Neural progenitor cell (in vitro differentiated cells): Measurements from ENCODE around the gene TPST2.

ENCODE experiments used
- CTCF ChIP-seq: fragments of 200-600 bp; sonication (generic); IDR thresholded peaks from 2 replicates; pipeline ENCODE4 v1.5.1; 2017; ENCODE audit warnings: antibody characterized with exemption, mild to moderate bottlenecking
- EZH2 ChIP-seq: fragments of 200-600 bp; sonication (generic); IDR thresholded peaks from 2 replicates; pipeline ENCODE4 v1.6.1; 2017; ENCODE audit warnings: antibody characterized with exemption, mild to moderate bottlenecking, moderate library complexity

- no peak for TF ChIP-seq EZH2
- TF ChIP-seq CTCF, result no peak
These were observed 87.9 kb downstream of the TPST2 start for GRCh38 chr22:26501996-26502395.
